Measurements from ENCODE around the gene PCDHA9.

DNA sequence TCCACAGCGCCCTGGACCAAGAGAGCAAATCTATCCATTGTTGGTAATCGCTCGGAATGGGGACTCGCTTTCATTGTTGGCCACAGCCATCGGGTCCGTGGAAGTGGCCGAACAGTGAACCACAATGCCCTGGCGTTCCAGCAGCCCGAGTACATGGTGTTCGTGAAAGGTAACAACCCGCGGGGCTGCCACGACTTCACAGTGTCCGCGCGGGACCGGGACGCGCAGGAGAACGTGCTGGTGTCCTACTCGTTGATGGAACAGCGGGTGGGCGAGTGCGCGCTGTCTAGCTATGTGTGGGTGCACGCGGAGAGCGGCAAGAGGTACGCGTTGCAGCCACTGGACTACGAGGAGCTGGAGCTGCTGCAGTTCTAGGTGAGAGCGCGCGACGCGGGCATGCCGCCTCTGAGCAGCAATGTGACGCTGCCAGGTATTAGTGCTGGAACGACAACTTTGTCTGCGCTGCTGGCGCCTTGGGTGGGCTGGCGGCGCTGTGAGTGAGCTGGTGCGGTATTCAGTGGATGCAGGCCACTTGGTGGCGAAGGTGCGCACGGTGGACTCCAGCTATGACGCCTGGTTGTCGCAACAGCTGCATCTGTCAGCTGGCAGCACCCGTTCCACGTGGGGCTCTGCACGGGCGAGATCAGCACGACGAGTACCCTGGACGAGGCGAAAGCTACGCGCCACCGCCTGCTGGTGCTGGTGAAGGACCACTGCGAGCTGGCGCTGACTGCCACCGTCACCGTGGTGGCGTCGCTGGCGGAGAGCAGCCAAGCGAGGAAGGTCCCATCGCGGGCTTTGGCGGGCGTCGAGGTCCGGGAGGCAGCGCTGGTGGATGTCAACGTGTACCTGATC lies 14.5 kb downstream of the PCDHA9 start:
- TF ChIP-seq, protein P1, sequence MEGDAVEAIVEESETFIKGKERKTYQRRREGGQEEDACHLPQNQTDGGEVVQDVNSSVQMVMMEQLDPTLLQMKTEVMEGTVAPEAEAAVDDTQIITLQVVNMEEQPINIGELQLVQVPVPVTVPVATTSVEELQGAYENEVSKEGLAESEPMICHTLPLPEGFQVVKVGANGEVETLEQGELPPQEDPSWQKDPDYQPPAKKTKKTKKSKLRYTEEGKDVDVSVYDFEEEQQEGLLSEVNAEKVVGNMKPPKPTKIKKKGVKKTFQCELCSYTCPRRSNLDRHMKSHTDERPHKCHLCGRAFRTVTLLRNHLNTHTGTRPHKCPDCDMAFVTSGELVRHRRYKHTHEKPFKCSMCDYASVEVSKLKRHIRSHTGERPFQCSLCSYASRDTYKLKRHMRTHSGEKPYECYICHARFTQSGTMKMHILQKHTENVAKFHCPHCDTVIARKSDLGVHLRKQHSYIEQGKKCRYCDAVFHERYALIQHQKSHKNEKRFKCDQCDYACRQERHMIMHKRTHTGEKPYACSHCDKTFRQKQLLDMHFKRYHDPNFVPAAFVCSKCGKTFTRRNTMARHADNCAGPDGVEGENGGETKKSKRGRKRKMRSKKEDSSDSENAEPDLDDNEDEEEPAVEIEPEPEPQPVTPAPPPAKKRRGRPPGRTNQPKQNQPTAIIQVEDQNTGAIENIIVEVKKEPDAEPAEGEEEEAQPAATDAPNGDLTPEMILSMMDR (IDR thresholded peaks at IDR 0.05): no peak
- no peak for TF ChIP-seq POLR2A (IDR thresholded peaks at IDR 0.05)
